ENCODE measurements around the gene KNL1.
"Not testable (repeated sequence)": the region's sequence is repeated elsewhere in the genome, so short reads cannot be mapped to it uniquely, and the experiment has no call there.

Gene KNL1

GRCh38 chr15:40582726-40583246, 11.3 kb upstream of the KNL1 start:
- no peak for DNase-seq

DNA sequence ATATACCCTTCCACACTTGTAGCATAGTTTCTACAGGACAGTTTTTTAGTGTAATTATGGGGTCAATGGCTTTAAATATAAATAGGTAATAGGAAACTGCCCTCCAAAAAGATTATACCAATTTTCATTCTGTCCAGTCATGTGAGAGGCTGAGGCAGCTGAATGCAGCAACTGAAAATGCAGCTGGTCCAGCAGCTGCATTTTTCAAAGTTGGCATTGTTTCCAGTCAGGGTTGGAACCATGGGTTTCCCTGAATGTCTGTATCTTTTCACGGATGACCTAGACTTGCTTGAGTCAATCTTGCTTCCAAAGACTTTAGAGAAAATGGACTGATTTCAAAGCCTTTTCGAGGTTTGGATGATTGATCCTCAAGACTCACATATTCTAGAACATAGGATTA, 9.9 kb upstream of the KNL1 start:
- no peak for DNase-seq

GRCh38 chr15:40590667-40591050, 3.4 kb upstream of the KNL1 start:
- no peak for DNase-seq

GRCh38 chr15:40591389-40591788, 2.7 kb upstream of the KNL1 start:
- no peak for DNase-seq

DNA sequence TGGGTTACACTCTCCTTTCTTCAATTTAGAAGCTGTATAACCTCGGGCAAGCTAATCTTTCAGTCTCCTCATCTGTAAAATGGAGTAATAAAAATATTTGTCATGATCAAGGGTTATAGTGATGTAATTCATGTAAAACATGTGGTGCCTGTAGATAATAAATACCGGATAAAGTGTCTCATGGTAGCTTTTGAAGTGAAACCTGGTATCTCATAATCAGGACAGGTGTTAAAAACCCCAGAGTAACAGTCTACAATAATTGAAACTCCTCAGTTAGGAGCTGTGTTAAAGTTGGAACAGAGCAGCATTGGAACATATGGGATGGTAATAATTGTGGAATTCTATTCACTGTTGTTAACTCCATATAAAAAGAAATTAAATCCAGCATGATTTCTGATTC, 884 bp upstream of the KNL1 start:
- DNase-seq, result no peak

- no peak for DNase-seq
Measured at GRCh38 chr15:40594429-40594836, 384 bp downstream of the KNL1 start.

GRCh38 chr15:40595219-40595618, 1.2 kb downstream of the KNL1 start:
- DNase-seq, result no peak

DNA sequence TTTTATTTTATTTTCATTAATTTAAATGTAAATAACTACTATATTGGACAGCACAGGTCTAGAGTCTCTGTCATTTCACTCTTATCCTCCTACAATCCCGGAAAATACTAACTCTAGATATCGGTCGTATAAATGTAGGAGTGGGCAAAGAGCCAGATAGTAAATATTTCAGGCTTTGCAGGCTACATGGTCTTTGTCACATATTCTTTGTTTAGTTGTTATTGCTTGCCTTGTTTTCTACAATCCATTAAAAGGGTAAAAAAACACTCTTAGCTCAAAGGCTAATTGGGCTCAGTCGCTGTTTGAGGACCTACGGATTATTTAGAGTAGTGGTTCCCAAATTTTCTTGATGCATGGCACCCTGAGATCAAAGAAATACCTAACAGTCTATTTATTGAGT, 1.7 kb downstream of the KNL1 start:
- DNase-seq, result no peak

DNA sequence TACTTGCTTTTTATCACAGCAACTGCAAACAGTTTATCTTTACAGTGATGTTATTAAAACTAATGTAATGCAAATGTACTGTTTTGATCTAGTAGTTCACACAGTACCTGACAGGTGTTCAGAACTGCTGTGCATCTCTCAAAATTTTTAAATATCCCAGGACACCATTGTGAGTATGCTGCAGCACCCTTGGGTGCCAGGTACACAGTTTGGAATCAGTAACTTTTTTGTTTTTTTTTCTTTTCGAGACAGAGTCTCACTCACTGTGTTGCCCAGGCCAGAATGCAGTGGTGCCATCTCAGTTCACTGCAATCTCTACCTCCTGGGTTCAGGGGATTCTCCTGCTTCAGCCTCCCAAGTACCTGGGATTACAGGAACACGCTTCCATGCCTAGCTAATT, 3.0 kb downstream of the KNL1 start:
- no peak for DNase-seq

GRCh38 chr15:40598126-40598525, 4.1 kb downstream of the KNL1 start:
- DNase-seq, result no peak

GRCh38 chr15:40598672-40599071, 4.6 kb downstream of the KNL1 start:
- no peak for DNase-seq

DNA sequence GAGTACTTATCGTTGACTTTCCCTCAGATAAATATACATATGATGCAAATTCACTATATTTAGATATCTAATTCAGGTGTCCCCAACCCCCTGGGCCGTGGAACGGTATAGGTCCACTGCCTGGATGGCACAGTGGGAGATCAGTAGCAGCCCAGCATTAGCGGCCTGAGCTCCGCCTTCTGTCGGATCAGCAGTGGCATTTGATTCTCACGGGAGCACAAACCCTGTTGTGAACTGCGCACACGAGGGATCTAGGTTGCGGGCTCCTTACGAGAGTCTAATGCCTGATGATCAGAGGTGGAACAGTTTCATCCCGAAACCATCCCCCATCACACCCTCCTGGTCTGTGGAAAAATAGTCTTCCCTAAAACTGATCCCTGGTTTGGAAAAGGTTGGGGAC, 6.9 kb downstream of the KNL1 start:
- DNase-seq, result no peak

DNA sequence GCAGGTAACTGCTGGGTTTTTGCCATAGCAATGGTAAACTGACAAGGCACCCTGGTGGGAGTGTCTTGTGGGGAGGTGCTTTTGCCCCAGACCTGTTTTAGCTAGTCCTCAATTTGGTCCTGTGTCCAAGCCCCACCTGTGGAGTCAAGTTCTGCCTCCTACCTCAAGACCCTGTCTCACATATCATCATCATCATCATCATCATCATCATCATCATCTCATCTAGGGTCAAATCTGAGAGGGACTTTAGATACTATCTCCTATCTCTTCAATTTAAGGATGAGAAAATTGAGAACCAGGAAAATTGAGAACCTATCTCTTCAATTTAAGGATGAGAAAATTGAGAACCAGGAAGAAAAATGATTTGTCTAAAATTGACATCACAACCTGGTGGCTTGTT, 9.9 kb downstream of the KNL1 start:
- DNase-seq, result no peak

DNA sequence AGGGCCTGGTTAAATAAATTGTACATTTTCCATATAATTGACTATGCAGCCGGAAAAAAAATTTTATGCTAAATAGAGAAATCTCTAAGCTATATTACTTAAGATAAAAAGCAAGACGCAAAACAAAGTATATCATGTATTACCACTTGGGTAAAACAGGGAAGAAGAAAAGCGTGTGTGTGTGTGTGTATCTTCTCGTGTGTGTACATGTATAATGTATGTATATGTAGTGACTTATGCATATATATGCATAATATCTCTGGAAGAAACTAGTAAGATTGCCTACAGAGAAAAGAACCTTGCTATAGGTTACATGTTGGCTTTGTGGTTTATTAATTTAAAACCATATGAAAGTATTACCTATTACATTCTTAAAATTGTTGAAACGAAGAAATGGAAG, 19.0 kb downstream of the KNL1 start:
- no peak for DNase-seq

DNA sequence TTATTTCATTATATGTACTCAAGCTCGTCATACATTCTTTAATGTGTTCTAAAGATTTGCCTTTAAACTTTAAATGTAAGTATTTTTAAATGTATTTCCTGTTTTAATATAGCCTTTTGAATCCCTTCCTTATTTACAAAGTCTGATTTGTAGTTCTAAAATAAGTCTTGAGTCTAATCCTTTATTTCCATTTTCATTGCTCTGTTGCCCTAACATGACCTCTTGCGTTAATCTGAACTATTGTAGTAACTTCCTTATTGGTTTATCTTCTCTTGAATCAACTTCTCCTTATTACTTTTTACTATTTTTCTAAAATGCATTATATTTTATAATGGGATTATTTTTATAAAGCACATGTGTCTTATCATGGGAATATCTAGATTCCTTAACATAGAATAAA, 24.0 kb downstream of the KNL1 start:
- DNase-seq, result no peak

- no peak for DNase-seq
Measured at GRCh38 chr15:40618906-40619305, 24.9 kb downstream of the KNL1 start.

GRCh38 chr15:40623361-40623760, 29.3 kb downstream of the KNL1 start:
- DNase-seq, result no peak

- no peak for DNase-seq
Measured at GRCh38 chr15:40630313-40630712, 36.3 kb downstream of the KNL1 start.

- DNase-seq, result no peak
Measured at GRCh38 chr15:40633178-40633577, 39.1 kb downstream of the KNL1 start.

DNA sequence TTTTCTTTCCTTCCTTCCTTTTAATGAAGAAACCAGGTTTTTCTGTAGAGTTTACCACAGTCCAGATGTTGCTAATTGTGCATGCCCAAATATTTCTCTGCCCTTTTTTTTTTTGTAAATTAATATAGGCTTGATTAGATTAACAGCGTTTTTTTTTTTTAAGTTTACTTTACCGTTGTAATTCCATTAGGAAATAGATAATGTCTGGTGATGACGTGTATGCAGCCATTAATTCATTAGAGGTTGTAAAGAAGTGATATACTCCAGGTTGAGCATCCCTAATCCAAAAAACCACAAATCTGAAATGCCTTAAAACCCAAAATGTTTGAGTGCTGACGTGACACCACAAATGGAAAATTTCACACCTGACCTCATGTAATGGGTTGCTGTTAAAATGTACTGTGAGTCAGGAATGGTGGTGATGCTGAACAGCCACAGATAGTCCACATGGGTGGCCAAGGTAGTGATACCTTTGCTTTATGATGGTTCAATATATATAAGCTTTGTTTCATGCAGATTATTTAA, 43.2 kb downstream of the KNL1 start:
- no peak for DNase-seq

GRCh38 chr15:40639677-40640076, 45.6 kb downstream of the KNL1 start:
- no peak for DNase-seq

- no peak for DNase-seq
Measured at GRCh38 chr15:40647523-40647922, 53.5 kb downstream of the KNL1 start.

- no peak for DNase-seq
Measured at GRCh38 chr15:40650479-40650878, 56.4 kb downstream of the KNL1 start.

- no peak for DNase-seq
Measured at GRCh38 chr15:40660686-40661085, 66.6 kb downstream of the KNL1 start.

DNA sequence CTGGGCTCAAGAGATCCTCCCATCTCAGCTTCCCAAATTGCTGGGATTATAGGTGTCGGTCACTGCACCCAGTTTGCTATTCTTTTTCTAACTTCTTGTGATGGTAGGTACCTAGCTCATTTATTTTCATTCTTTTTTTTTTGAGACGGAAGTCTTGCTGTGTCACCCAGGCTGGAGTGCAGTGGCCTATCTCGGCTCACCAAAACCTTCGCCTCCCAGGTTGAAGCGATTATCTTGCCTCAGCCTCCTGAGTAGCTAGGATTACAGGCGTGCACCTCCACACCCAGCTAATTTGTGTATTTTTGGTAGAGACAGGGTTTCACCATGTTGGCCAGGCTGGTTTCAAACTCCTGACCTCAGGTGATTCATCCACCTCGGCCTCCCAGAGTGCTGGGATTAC, 70.9 kb downstream of the KNL1 start:
- no peak for DNase-seq

- DNase-seq, result not testable (repeated sequence)
Measured at GRCh38 chr15:40676290-40676689, 82.2 kb downstream of the KNL1 start.
